ENCODE measurements around the gene SGSH. TPM values are rescaled to one million over a fixed set of nuclear protein-coding genes. Genes with fewer than 3 reads are reported as not detected.

Gene SGSH
- total RNA-seq, 1 experiment from 2014 or later: 42.8 TPM

DNA sequence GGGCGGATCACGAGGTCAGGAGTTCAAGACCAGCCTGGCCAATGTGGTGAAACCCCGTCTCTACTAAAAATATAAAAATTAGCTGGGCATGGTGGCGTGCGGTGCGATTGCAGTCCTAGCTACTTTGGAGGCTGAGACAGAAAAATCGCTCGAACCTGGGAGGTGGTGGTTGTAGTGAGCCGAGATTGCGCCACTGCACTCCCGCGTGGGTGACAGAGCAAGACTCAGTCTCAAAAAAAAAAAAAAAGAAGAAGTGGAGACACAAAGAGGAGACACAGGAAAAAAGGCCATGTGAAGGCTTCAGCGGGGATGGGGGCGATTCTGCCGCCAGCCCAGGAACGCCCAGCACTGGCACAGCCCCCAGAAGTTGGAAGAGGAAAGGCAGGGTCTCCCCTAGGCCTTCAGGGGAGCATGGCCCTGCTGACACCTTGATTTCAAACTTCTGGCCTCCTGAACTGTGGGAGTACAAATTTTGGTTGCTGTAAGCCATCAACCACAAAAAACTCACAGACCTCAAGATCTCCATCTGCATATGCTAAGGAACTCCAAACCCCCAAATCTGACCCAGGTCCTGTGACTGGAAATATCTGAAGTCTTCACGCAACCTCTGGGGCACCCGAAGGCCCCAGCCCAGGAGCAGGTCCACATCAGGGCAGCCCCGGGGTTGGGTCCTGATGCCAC, 7.0 kb downstream of the SGSH start:
- H3K27me3 Mint-ChIP-seq (ENCODE audit: insufficient read depth, unreplicated experiment): no peaks in the 10 kb centered on the region
- H3K4me3 Mint-ChIP-seq (ENCODE audit: unreplicated experiment): no peak overlapping the region
- no peak for DNase-seq
- Histone ChIP-seq H3K36me3 (ENCODE audit: control insufficient read depth, insufficient read depth, low read length) (peaks cover 3% of the 10 kb centered on the region), H3K4me1 (no peaks in the 10 kb centered on the region), H3K9me3 (no peaks in the 10 kb centered on the region), H3K27me3 (replicated peaks; ENCODE audit: control insufficient read depth, insufficient read depth, low read length) (no peaks in the 10 kb centered on the region), H3K4me3 (ENCODE audit: low read depth, low read length) (no peak overlapping the region)
- BruUV-seq (replicated peaks): no TSS peak
- TF ChIP-seq, protein P1, sequence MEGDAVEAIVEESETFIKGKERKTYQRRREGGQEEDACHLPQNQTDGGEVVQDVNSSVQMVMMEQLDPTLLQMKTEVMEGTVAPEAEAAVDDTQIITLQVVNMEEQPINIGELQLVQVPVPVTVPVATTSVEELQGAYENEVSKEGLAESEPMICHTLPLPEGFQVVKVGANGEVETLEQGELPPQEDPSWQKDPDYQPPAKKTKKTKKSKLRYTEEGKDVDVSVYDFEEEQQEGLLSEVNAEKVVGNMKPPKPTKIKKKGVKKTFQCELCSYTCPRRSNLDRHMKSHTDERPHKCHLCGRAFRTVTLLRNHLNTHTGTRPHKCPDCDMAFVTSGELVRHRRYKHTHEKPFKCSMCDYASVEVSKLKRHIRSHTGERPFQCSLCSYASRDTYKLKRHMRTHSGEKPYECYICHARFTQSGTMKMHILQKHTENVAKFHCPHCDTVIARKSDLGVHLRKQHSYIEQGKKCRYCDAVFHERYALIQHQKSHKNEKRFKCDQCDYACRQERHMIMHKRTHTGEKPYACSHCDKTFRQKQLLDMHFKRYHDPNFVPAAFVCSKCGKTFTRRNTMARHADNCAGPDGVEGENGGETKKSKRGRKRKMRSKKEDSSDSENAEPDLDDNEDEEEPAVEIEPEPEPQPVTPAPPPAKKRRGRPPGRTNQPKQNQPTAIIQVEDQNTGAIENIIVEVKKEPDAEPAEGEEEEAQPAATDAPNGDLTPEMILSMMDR (IDR thresholded peaks at IDR 0.05; ENCODE audit: insufficient read depth in 1 of 2, low read depth in 1 of 2, low read length in 1 of 2, severe bottlenecking in 1 of 2, unreplicated experiment in 1 of 2): no peak
- intact Hi-C loops (cut with micrococcal nuclease; ENCODE audit: unreplicated experiment): no loop called here
- H3K4me1 Mint-ChIP-seq (ENCODE audit: low read depth, unreplicated experiment): no peaks in the 10 kb centered on the region
- CTCF ChIA-PET: no interaction called here
- peaks cover 32% of the 10 kb centered on the region for H3K36me3 Mint-ChIP-seq (ENCODE audit: insufficient read depth, unreplicated experiment)
- no peaks in the 10 kb centered on the region for H3K9me3 Mint-ChIP-seq (ENCODE audit: unreplicated experiment)
- no peak overlapping the region for H3K27ac Mint-ChIP-seq (ENCODE audit: unreplicated experiment)
- POLR2A ChIA-PET: no interaction called here

DNA sequence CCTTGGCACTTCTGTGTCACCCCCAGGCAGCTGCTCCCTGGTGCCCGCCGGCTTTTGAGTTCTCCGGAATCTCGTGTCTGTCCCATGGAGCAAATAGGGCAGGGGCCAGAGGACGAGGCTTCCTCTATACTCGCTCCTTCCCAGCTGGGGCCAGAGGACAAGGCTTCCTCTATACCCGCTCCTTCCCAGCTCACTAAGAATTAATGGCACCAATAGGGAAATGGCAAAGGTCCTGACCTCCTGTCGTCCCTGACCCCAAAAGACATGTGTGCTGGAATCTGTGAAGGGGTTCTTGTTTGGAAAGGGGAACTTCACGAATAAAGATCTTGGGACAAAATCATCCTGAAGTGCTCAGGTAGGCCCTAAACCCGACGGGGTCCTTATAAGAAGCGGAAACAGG, 7.6 kb downstream of the SGSH start:
- intact Hi-C loops (cut with micrococcal nuclease; ENCODE audit: unreplicated experiment): no loop called here
- no peaks in the 10 kb centered on the region for H3K9me3 Mint-ChIP-seq (ENCODE audit: unreplicated experiment)
- H3K27ac Mint-ChIP-seq (ENCODE audit: unreplicated experiment): no peak overlapping the region
- no peaks in the 10 kb centered on the region for H3K4me1 Mint-ChIP-seq (ENCODE audit: low read depth, unreplicated experiment)
- H3K36me3 Mint-ChIP-seq (ENCODE audit: insufficient read depth, unreplicated experiment): peaks cover 32% of the 10 kb centered on the region
- TF ChIP-seq, protein P1 (IDR thresholded peaks at IDR 0.05; ENCODE audit: insufficient read depth in 1 of 2, low read depth in 1 of 2, low read length in 1 of 2, severe bottlenecking in 1 of 2, unreplicated experiment in 1 of 2): no peak
- Histone ChIP-seq H3K27me3 (replicated peaks; ENCODE audit: control insufficient read depth, insufficient read depth, low read length) (no peaks in the 10 kb centered on the region), H3K4me3 (ENCODE audit: low read depth, low read length) (no peak overlapping the region), H3K4me1 (no peaks in the 10 kb centered on the region), H3K9me3 (no peaks in the 10 kb centered on the region), H3K36me3 (ENCODE audit: control insufficient read depth, insufficient read depth, low read length) (peaks cover 2% of the 10 kb centered on the region; the same call in 1 of the 2 replicates)
- H3K4me3 Mint-ChIP-seq (ENCODE audit: unreplicated experiment): no peak overlapping the region
- no peak for DNase-seq
- H3K27me3 Mint-ChIP-seq (ENCODE audit: insufficient read depth, unreplicated experiment): no peaks in the 10 kb centered on the region
- CTCF ChIA-PET: no interaction called here
- POLR2A ChIA-PET: no interaction called here
- no TSS peak for BruUV-seq (replicated peaks)

DNA sequence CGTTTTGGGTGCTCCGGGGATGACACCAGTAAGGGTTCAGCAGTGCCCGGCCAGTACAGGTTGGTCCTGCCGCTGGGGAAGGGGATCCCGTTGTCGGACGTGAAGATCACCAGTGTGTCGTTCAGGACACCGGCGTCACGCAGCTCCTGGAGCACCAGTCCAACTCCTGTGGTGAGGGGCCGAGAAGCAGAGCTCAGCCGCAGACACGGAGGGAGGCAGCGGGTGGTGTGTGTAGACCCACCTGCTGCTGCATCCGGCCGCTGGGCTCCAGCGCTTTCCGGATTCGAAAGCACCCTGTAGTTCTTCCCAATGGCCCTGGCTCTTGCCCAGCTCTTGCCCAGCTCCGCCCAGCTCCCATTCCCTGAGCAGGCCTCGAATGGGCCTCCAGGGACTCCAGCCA, 8.0 kb downstream of the SGSH start:
- Mint-ChIP-seq H3K27ac (ENCODE audit: unreplicated experiment) (no peak overlapping the region), H3K4me1 (ENCODE audit: low read depth, unreplicated experiment) (no peaks in the 10 kb centered on the region), H3K36me3 (ENCODE audit: insufficient read depth, unreplicated experiment) (peaks cover 32% of the 10 kb centered on the region), H3K9me3 (ENCODE audit: unreplicated experiment) (no peaks in the 10 kb centered on the region), H3K4me3 (ENCODE audit: unreplicated experiment) (no peak overlapping the region), H3K27me3 (ENCODE audit: insufficient read depth, unreplicated experiment) (no peaks in the 10 kb centered on the region)
- H3K9me3 ChIP-seq: no peaks in the 10 kb centered on the region
- no peaks in the 10 kb centered on the region for H3K4me1 ChIP-seq
- no peak for DNase-seq
- TF ChIP-seq, protein P1 (IDR thresholded peaks at IDR 0.05; ENCODE audit: insufficient read depth in 1 of 2, low read depth in 1 of 2, low read length in 1 of 2, severe bottlenecking in 1 of 2, unreplicated experiment in 1 of 2): no peak
- ChIA-PET POLR2A (no interaction called here), CTCF (no interaction called here)
- H3K36me3 ChIP-seq (ENCODE audit: control insufficient read depth, insufficient read depth, low read length): peaks cover 2% of the 10 kb centered on the region; the same call in 1 of the 2 replicates
- intact Hi-C loops (cut with micrococcal nuclease; ENCODE audit: unreplicated experiment): no loop called here
- no peak overlapping the region for H3K4me3 ChIP-seq (ENCODE audit: low read depth, low read length)
- no TSS peak for BruUV-seq (replicated peaks)
- H3K27me3 ChIP-seq (replicated peaks; ENCODE audit: control insufficient read depth, insufficient read depth, low read length): no peaks in the 10 kb centered on the region

Data from Caco-2 (cell line).